Fibroblast of the aortic adventitia (primary cell): ENCODE data around the gene EIF4A2. TPM values are rescaled to one million over a fixed set of nuclear protein-coding genes. Genes with fewer than 3 reads are reported as not detected.
"Not testable (repeated sequence)": the region's sequence is repeated elsewhere in the genome, so short reads cannot be mapped to it uniquely, and the experiment has no call there.

ENCODE experiments used
- DNase-seq: peaks from one replicate; pipeline ENCODE4 v3.0.0-alpha.2; 2010; ENCODE audit warnings: low read depth
- H3K4me3 ChIP-seq: 2 replicates; pipeline ENCODE4 v1.5.1; 2011; ENCODE audit warnings: low read depth, mild to moderate bottlenecking, control low read depth, low read length, moderate library complexity
- CTCF ChIP-seq: IDR thresholded peaks from 2 replicates; pipeline ENCODE4 v1.5.1; 2011; ENCODE audit warnings: mild to moderate bottlenecking, low read length, control low read depth, inconsistent platforms; ENCODE audit not compliant: insufficient read depth
- total RNA-seq: library from RNA; depleted of rRNA; stranded (reverse); fragments of >200 nt; gene quantifications from 2 replicates; pipeline ENCODE4 v1.2.3, GENCODE V29; 2012; ENCODE audit warnings: low replicate concordance

EIF4A2 gene
- total RNA-seq, 1 donor, result 383 TPM

- H3K4me3 ChIP-seq, result peak within 1 kb of the TSS; percentile 93
- DNase-seq, result peak; percentile 61
- no peak for TF ChIP-seq CTCF
Observed at GRCh38 chr3:186806089-186807055, 23.0 kb downstream of the EIF4A2 start, which contains the start of gene RFC4. Gene RFC4 (minus strand): TSS chr3:186806482. CDS start chr3:186804713, 1,769 bp downstream.

- peak overlapping the region; percentile 93 for H3K4me3 ChIP-seq
- no peak for DNase-seq
- TF ChIP-seq CTCF, result no peak
Observed at GRCh38 chr3:186807231-186807630, 23.9 kb downstream of the EIF4A2 start.

- DNase-seq, result no peak
- no peak overlapping the region for H3K4me3 ChIP-seq
- TF ChIP-seq CTCF, result no peak
Observed at GRCh38 chr3:186810336-186810996, 27.1 kb downstream of the EIF4A2 start.

- not testable (repeated sequence) for DNase-seq, H3K4me3 ChIP-seq
Observed at GRCh38 chr3:186811313-186811712, 27.9 kb downstream of the EIF4A2 start.

- no peak for DNase-seq
- no peak overlapping the region for H3K4me3 ChIP-seq
- no peak for TF ChIP-seq CTCF
Observed at GRCh38 chr3:186814100-186814499, 30.7 kb downstream of the EIF4A2 start.

GRCh38 chr3:186815435-186815834 is 32.1 kb downstream of the EIF4A2 start:
- no peak overlapping the region for H3K4me3 ChIP-seq
- peak; percentile 62 for DNase-seq
- TF ChIP-seq CTCF, result no peak

- H3K4me3 ChIP-seq, result no peak overlapping the region
- DNase-seq, result no peak
- no peak for TF ChIP-seq CTCF
Observed at GRCh38 chr3:186818516-186818915, 35.1 kb downstream of the EIF4A2 start.
